H9 (cell line): ENCODE measurements around the gene CCDC40. TPM values are rescaled to one million over a fixed set of nuclear protein-coding genes. Genes with fewer than 3 reads are reported as not detected.

Source experiments
- DNase-seq: peaks from one replicate; pipeline ENCODE4 v3.0.0-alpha.2; 2017
- H2AFZ ChIP-seq: one replicate; pipeline ENCODE4 v1.6.1; 2013; ENCODE audit warnings: mild to moderate bottlenecking, low read length, control low read depth, moderate library complexity
- H2AK5ac ChIP-seq: 2 replicates; pipeline ENCODE4 v1.6.1; 2013; ENCODE audit warnings: low read length, control low read depth, mixed read lengths; ENCODE audit not compliant: insufficient read length
- H2BK120ac ChIP-seq: one replicate; pipeline ENCODE4 v1.6.1; 2013; ENCODE audit warnings: low read depth, mild to moderate bottlenecking, low read length, control low read depth, inconsistent platforms; ENCODE audit not compliant: poor library complexity, severe bottlenecking
- H2BK12ac ChIP-seq: 2 replicates; pipeline ENCODE4 v1.6.1; 2013; ENCODE audit warnings: low read length, control low read depth, mixed read lengths, low read depth; ENCODE audit not compliant: insufficient read length
- H2BK15ac ChIP-seq: 2 replicates; pipeline ENCODE4 v1.6.1; 2013; ENCODE audit warnings: low read depth, low read length, control low read depth
- H2BK20ac ChIP-seq: one replicate; pipeline ENCODE4 v1.6.1; 2013; ENCODE audit warnings: low read depth, mild to moderate bottlenecking, low read length, control low read depth, inconsistent platforms; ENCODE audit not compliant: poor library complexity, severe bottlenecking
- H2BK5ac ChIP-seq: 2 replicates; pipeline ENCODE4 v1.6.1; 2013; ENCODE audit warnings: low read length, control low read depth, mixed read lengths; ENCODE audit not compliant: insufficient read length
- H3K14ac ChIP-seq: 2 replicates; pipeline ENCODE4 v1.6.1; 2013; ENCODE audit warnings: low read length, control low read depth; ENCODE audit not compliant: insufficient read depth
- H3K18ac ChIP-seq: 2 replicates; pipeline ENCODE4 v1.6.1; 2013; ENCODE audit warnings: low read depth, mild to moderate bottlenecking, mixed read lengths, low read length, control low read depth; ENCODE audit not compliant: insufficient read length
- H3K23ac ChIP-seq: 2 replicates; pipeline ENCODE4 v1.6.1; 2013; ENCODE audit warnings: low read length, control low read depth, mixed read lengths, low read depth; ENCODE audit not compliant: insufficient read length
- H3K23me2 ChIP-seq: 2 replicates; pipeline ENCODE4 v1.6.1; 2013; ENCODE audit warnings: low read depth, mild to moderate bottlenecking, mixed read lengths, low read length, control low read depth; ENCODE audit not compliant: insufficient read length, poor library complexity, severe bottlenecking
- H3K27ac ChIP-seq: 2 replicates; pipeline ENCODE4 v1.5.1; 2013; ENCODE audit warnings: low read length, control low read depth, mixed read lengths, low read depth; ENCODE audit not compliant: insufficient read length
- H3K27me3 ChIP-seq: 2 replicates; pipeline ENCODE4 v1.6.1; 2013; ENCODE audit warnings: low read length, control low read depth, inconsistent platforms; ENCODE audit not compliant: insufficient read depth
- H3K4ac ChIP-seq: 2 replicates; pipeline ENCODE4 v1.6.1; 2013; ENCODE audit warnings: low read depth, mild to moderate bottlenecking, control low read depth, inconsistent platforms, low read length, moderate library complexity
- H3K4me1 ChIP-seq: 2 replicates; pipeline ENCODE4 v1.6.1; 2013; ENCODE audit warnings: low read length, control low read depth, inconsistent platforms; ENCODE audit not compliant: insufficient read depth
- H3K4me2 ChIP-seq: 2 replicates; pipeline ENCODE4 v1.6.1; 2013; ENCODE audit warnings: low read length, control low read depth, mixed read lengths; ENCODE audit not compliant: insufficient read length, insufficient read depth
- H3K56ac ChIP-seq: 2 replicates; pipeline ENCODE4 v1.6.1; 2013; ENCODE audit warnings: low read depth, mild to moderate bottlenecking, mixed read lengths, low read length, control low read depth; ENCODE audit not compliant: insufficient read length
- H3K79me1 ChIP-seq: 2 replicates; pipeline ENCODE4 v1.6.1; 2013; ENCODE audit warnings: low read depth, mild to moderate bottlenecking, moderate library complexity, low read length, control low read depth, inconsistent platforms; ENCODE audit not compliant: insufficient read depth, poor library complexity, severe bottlenecking
- H3K79me2 ChIP-seq: 2 replicates; pipeline ENCODE4 v1.6.1; 2013; ENCODE audit warnings: low read length, control low read depth, inconsistent platforms; ENCODE audit not compliant: insufficient read depth
- H3K9ac ChIP-seq: 2 replicates; pipeline ENCODE4 v1.6.1; 2013; ENCODE audit warnings: low read length, control low read depth, mixed read lengths; ENCODE audit not compliant: insufficient read length; ENCODE audit errors: extremely low read depth
- H3K9me3 ChIP-seq: one replicate; pipeline ENCODE4 v1.6.1; 2013; ENCODE audit warnings: low read depth, low read length, inconsistent platforms; ENCODE audit not compliant: control insufficient read depth
- H3T11ph ChIP-seq: one replicate; pipeline ENCODE4 v1.6.1; 2013; ENCODE audit warnings: mild to moderate bottlenecking, low read length, control low read depth, inconsistent platforms
- H4K20me1 ChIP-seq: one replicate; pipeline ENCODE4 v1.6.1; 2013; ENCODE audit not compliant: control insufficient read depth, insufficient read length, insufficient read depth
- H4K5ac ChIP-seq: 2 replicates; pipeline ENCODE4 v1.6.1; 2013; ENCODE audit warnings: low read depth, mild to moderate bottlenecking, mixed read lengths, low read length, control low read depth; ENCODE audit not compliant: insufficient read length
- H4K8ac ChIP-seq: replicated peaks from 2 replicates; pipeline ENCODE4 v1.6.1; 2013; ENCODE audit warnings: low read length, control low read depth, mixed read lengths, low read depth; ENCODE audit not compliant: insufficient read length
- H4K91ac ChIP-seq: 2 replicates; pipeline ENCODE4 v1.6.1; 2013; ENCODE audit warnings: low read depth, mild to moderate bottlenecking, moderate library complexity, mixed read lengths, low read length, control low read depth; ENCODE audit not compliant: insufficient read length
- H3K27ac Mint-ChIP-seq, 3 experiments: 2 replicates in 2 of 3; 3 replicates in 1 of 3; pipeline ENCODE4 v1.8.0; 2020 to 2021; ENCODE audit warnings: mixed read lengths in 3 of 3, mild to moderate bottlenecking in 1 of 3, moderate library complexity in 1 of 3
- H3K27me3 Mint-ChIP-seq: 2 replicates; pipeline ENCODE4 v1.8.0; 2021; ENCODE audit warnings: low read depth, mild to moderate bottlenecking, moderate library complexity, mixed read lengths
- H3K36me3 Mint-ChIP-seq, 3 experiments: 2 replicates in 2 of 3; 3 replicates in 1 of 3; pipeline ENCODE4 v1.8.0; 2020 to 2021; ENCODE audit warnings: low read depth in 3 of 3, mixed read lengths in 3 of 3; ENCODE audit not compliant: insufficient read depth in 1 of 3
- H3K4me1 Mint-ChIP-seq, 2 experiments: 2 replicates each; pipeline ENCODE4 v1.8.0; 2020; ENCODE audit warnings: mixed read lengths in 2 of 2
- H3K4me3 Mint-ChIP-seq, 2 experiments: 2 replicates in 1 of 2; 3 replicates in 1 of 2; pipeline ENCODE4 v1.8.0; 2020 to 2021; ENCODE audit warnings: mild to moderate bottlenecking in 2 of 2, mixed read lengths in 2 of 2, moderate library complexity in 1 of 2
- H3K9me3 Mint-ChIP-seq, 2 experiments: 2 replicates in 1 of 2; 3 replicates in 1 of 2; pipeline ENCODE4 v1.8.0; 2020; ENCODE audit warnings: mild to moderate bottlenecking in 2 of 2, mixed read lengths in 2 of 2, moderate library complexity in 1 of 2
- WGBS: extraction: QIAGEN DNeasy Blood & Tissue Kit; methylation state at CpG from one replicate; pipeline ENCODE4 v1.1.7; 2013; ENCODE audit warnings: missing lambda C conversion rate, low lambda C conversion rate, mixed read lengths; ENCODE audit not compliant: insufficient read length; ENCODE audit errors: extremely low coverage; 5-methylcytosine and 5-hydroxymethylcytosine counted together
- total RNA-seq: library from RNA; stranded (reverse); gene quantifications from 2 replicates; pipeline ENCODE4 v1.2.1, GENCODE V29; 2021
- TF ChIP-seq, protein P1 (sequence below): fragments of 200-600 bp; sonication (generic); conservative IDR thresholded peaks from 3 replicates; pipeline ENCODE4 v1.8.0; 2021; ENCODE audit warnings: antibody characterized with exemption, mild to moderate bottlenecking

Gene CCDC40
- total RNA-seq, 1 experiment from 2014 or later = 8.9 TPM

DNA sequence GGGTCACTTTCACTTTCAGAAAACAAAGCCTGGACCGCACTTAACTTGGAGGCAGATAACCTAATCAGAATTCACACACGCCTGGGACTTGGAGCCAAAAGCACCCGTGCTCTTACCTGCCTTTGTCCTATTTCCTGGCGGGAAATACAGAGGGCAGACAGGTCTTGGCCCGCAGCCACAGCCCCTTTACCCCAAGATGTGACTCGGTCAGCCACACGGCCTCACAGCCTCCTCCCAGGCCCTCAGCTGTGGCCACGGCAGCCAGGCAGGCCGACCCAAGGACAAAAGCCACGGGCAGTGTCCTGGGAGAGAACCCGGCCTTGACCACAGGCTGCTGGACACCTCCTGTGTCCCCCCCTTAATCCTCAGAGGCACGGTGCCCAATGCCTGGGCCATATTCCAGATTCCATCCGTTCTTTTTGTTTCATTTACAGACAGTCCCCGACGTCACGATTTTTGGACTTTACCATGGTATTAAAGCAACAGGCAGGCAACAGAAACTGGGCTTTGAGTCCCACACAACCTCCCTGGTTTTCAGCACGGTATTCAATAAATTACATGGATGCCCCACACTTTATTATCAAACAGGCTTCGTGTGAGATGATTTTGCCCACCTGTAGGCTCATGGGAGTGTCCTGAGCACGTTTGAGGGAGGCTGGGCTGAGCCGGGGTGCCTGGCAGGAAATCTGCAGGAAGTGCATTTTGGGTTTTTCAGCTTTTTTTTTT, 34.8 kb downstream of the CCDC40 start:
- H3K4me1 Mint-ChIP-seq = peaks cover 5 to 9% of the 10 kb centered on the region in 2 experiments
- no peak overlapping the region for H3K9ac ChIP-seq
- H3K9me3 Mint-ChIP-seq = no peaks in the 10 kb centered on the region
- no peak overlapping the region for H2BK15ac ChIP-seq
- H3K18ac ChIP-seq = no peak overlapping the region
- no peak overlapping the region for H2BK120ac ChIP-seq
- WGBS = no CpG with 5 or more reads among the region's 20 CpGs
- no peak overlapping the region for H4K91ac ChIP-seq
- no peak overlapping the region for H2BK12ac ChIP-seq
- H3K36me3 Mint-ChIP-seq = no peaks in the 10 kb centered on the region
- no peaks in the 10 kb centered on the region for H3K79me2 ChIP-seq
- H3K9me3 ChIP-seq = no peaks in the 10 kb centered on the region
- no peak overlapping the region for H3T11ph ChIP-seq
- H2BK5ac ChIP-seq = no peak overlapping the region
- no peaks in the 10 kb centered on the region for H3K4me1 ChIP-seq
- no peak overlapping the region for H3K4me3 Mint-ChIP-seq
- H3K27ac ChIP-seq = no peak overlapping the region
- no peak for DNase-seq
- no peak overlapping the region for H3K27ac Mint-ChIP-seq
- H3K4ac ChIP-seq = no peak overlapping the region
- H3K4me2 ChIP-seq = no peak overlapping the region
- H3K23ac ChIP-seq = no peak overlapping the region
- H3K79me1 ChIP-seq = no peaks in the 10 kb centered on the region
- H4K20me1 ChIP-seq = no peaks in the 10 kb centered on the region
- H3K27me3 ChIP-seq = no peaks in the 10 kb centered on the region
- TF ChIP-seq, protein P1, sequence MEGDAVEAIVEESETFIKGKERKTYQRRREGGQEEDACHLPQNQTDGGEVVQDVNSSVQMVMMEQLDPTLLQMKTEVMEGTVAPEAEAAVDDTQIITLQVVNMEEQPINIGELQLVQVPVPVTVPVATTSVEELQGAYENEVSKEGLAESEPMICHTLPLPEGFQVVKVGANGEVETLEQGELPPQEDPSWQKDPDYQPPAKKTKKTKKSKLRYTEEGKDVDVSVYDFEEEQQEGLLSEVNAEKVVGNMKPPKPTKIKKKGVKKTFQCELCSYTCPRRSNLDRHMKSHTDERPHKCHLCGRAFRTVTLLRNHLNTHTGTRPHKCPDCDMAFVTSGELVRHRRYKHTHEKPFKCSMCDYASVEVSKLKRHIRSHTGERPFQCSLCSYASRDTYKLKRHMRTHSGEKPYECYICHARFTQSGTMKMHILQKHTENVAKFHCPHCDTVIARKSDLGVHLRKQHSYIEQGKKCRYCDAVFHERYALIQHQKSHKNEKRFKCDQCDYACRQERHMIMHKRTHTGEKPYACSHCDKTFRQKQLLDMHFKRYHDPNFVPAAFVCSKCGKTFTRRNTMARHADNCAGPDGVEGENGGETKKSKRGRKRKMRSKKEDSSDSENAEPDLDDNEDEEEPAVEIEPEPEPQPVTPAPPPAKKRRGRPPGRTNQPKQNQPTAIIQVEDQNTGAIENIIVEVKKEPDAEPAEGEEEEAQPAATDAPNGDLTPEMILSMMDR = no peak
- H3K56ac ChIP-seq = no peak overlapping the region
- H4K8ac ChIP-seq = no peak overlapping the region
- no peaks in the 10 kb centered on the region for H3K23me2 ChIP-seq
- H2BK20ac ChIP-seq = no peak overlapping the region
- H2AFZ ChIP-seq = no peak overlapping the region
- no peak overlapping the region for H4K5ac ChIP-seq
- H3K14ac ChIP-seq = peak overlapping the region; percentile 8; the same call in 1 of the 2 replicates
- no peak overlapping the region for H2AK5ac ChIP-seq
- no peaks in the 10 kb centered on the region for H3K27me3 Mint-ChIP-seq
